ENCODE data around the gene BTBD8. TPM values are rescaled to one million over a fixed set of nuclear protein-coding genes. Genes with fewer than 3 reads are reported as not detected.

BTBD8 gene
- total RNA-seq, 1 experiment from 2014 or later = 2.8 TPM

GRCh38 chr1:92066321-92066720 is 13.8 kb upstream of the BTBD8 start (continued):
- TF ChIP-seq CTCF (IDR thresholded peaks at IDR 0.05 in 2 of 3, conservative IDR thresholded peaks at IDR 0.05 in 1 of 3; ENCODE audit: borderline replicate concordance in 1 of 3, insufficient read depth in 1 of 3, low read depth in 2 of 3, low read length in 2 of 3) (no peak), ZNF274 (IDR thresholded peaks at IDR 0.05; ENCODE audit: low read depth, low read length) (no peak), YY1 (IDR thresholded peaks at IDR 0.05; ENCODE audit: extremely low read depth, insufficient replicate concordance, low read depth, low read length) (no peak), ELF1 (IDR thresholded peaks at IDR 0.05; ENCODE audit: borderline replicate concordance, low read depth) (no peak)

GRCh38 chr1:92070892-92071291 is 9.3 kb upstream of the BTBD8 start:
- intact Hi-C loops (cut with micrococcal nuclease) = no loop called here
- no peak for DNase-seq (ENCODE audit: low read depth, low spot score)
- H3K9ac ChIP-seq (ENCODE audit: low read length) = no peak overlapping the region
- no peak for ATAC-seq
- no peaks in the 10 kb centered on the region for H4K20me1 ChIP-seq (ENCODE audit: insufficient read depth)
- TF ChIP-seq EGR1 (IDR thresholded peaks at IDR 0.05; ENCODE audit: low read depth) = no peak
- TF ChIP-seq ZBTB33 (IDR thresholded peaks at IDR 0.05; ENCODE audit: extremely low read depth, insufficient replicate concordance, low read length) = no peak
- TF ChIP-seq EZH2phosphoT487 (IDR thresholded peaks at IDR 0.05; ENCODE audit: borderline replicate concordance) = no peak
- TF ChIP-seq CEBPB (IDR thresholded peaks at IDR 0.05; ENCODE audit: low read depth) = no peak
- TF ChIP-seq MAX (IDR thresholded peaks at IDR 0.05) = no peak
- no peak for TF ChIP-seq POLR2A (IDR thresholded peaks at IDR 0.05; ENCODE audit: borderline replicate concordance, extremely low read depth, insufficient read depth, insufficient read length)
- TF ChIP-seq JUND (IDR thresholded peaks at IDR 0.05) = no peak
- TF ChIP-seq SIN3A (IDR thresholded peaks at IDR 0.05; ENCODE audit: low read depth) = no peak
- no peak for TF ChIP-seq ATF3 (IDR thresholded peaks at IDR 0.05)
- TF ChIP-seq ELF1 (IDR thresholded peaks at IDR 0.05; ENCODE audit: borderline replicate concordance, low read depth) = no peak
- no peak for TF ChIP-seq FOSL1 (IDR thresholded peaks at IDR 0.05; ENCODE audit: low read depth)
- TF ChIP-seq YY1 (IDR thresholded peaks at IDR 0.05; ENCODE audit: extremely low read depth, insufficient replicate concordance, low read depth, low read length) = no peak
- no peak for TF ChIP-seq SP1 (IDR thresholded peaks at IDR 0.05; ENCODE audit: low read depth)
- no peak for TF ChIP-seq EZH2 (IDR thresholded peaks at IDR 0.05)
- no peak for TF ChIP-seq REST (IDR thresholded peaks at IDR 0.05; ENCODE audit: low read depth)
- H3K36me3 ChIP-seq (ENCODE audit: control insufficient read depth in 1 of 2, insufficient read depth in 2 of 2, low read length in 2 of 2) = no peaks in the 10 kb centered on the region
- H2AFZ ChIP-seq (ENCODE audit: low read depth, low read length, poor library complexity, severe bottlenecking) = no peak overlapping the region
- no peak overlapping the region for H3K27ac ChIP-seq (ENCODE audit: low read depth, low read length)
- H3K4me3 ChIP-seq (replicated peaks in 1 of 2; ENCODE audit: low read depth in 1 of 2, low read length in 2 of 2) = no peak overlapping the region
- no peaks in the 10 kb centered on the region for H3K27me3 ChIP-seq (ENCODE audit: insufficient read depth, low read length)
- no peaks in the 10 kb centered on the region for H3K4me1 ChIP-seq (ENCODE audit: control insufficient read depth in 1 of 2, insufficient read depth in 2 of 2, low read length in 2 of 2)
- no TSS peak for BruUV-seq (replicated peaks)
- ChIA-PET RAD21 (ENCODE audit: low non-redundant PET in 1 of 2, low total read pairs in 2 of 2, uncharacterized antibody in 2 of 2, unreplicated experiment in 2 of 2) (no interaction called here), POLR2A (no interaction called here), CTCF (no interaction called here)
- no peaks in the 10 kb centered on the region for H3K9me2 ChIP-seq (ENCODE audit: insufficient read depth)
- no peak overlapping the region for H3K4me2 ChIP-seq (ENCODE audit: low read length)
- H3K9me3 ChIP-seq (ENCODE audit: control insufficient read depth in 1 of 2, insufficient read depth in 1 of 2, low read depth in 1 of 2, low read length in 2 of 2) = no peaks in the 10 kb centered on the region
- H3K79me2 ChIP-seq (ENCODE audit: insufficient read depth, low read length) = no peaks in the 10 kb centered on the region

All from HCT116 (cell line).